H9 (cell line): ENCODE data around the gene PIPOX. TPM values are rescaled to one million over a fixed set of nuclear protein-coding genes. Genes with fewer than 3 reads are reported as not detected.

Experiments
- DNase-seq: peaks from one replicate; pipeline ENCODE4 v3.0.0-alpha.2; 2017
- H2AFZ ChIP-seq: one replicate; pipeline ENCODE4 v1.6.1; 2013; ENCODE audit warnings: mild to moderate bottlenecking, low read length, control low read depth, moderate library complexity
- H2AK5ac ChIP-seq: 2 replicates; pipeline ENCODE4 v1.6.1; 2013; ENCODE audit warnings: low read length, control low read depth, mixed read lengths; ENCODE audit not compliant: insufficient read length
- H2BK120ac ChIP-seq: one replicate; pipeline ENCODE4 v1.6.1; 2013; ENCODE audit warnings: low read depth, mild to moderate bottlenecking, low read length, control low read depth, inconsistent platforms; ENCODE audit not compliant: poor library complexity, severe bottlenecking
- H2BK12ac ChIP-seq: 2 replicates; pipeline ENCODE4 v1.6.1; 2013; ENCODE audit warnings: low read length, control low read depth, mixed read lengths, low read depth; ENCODE audit not compliant: insufficient read length
- H2BK15ac ChIP-seq: 2 replicates; pipeline ENCODE4 v1.6.1; 2013; ENCODE audit warnings: low read depth, low read length, control low read depth
- H2BK20ac ChIP-seq: one replicate; pipeline ENCODE4 v1.6.1; 2013; ENCODE audit warnings: low read depth, mild to moderate bottlenecking, low read length, control low read depth, inconsistent platforms; ENCODE audit not compliant: poor library complexity, severe bottlenecking
- H2BK5ac ChIP-seq: 2 replicates; pipeline ENCODE4 v1.6.1; 2013; ENCODE audit warnings: low read length, control low read depth, mixed read lengths; ENCODE audit not compliant: insufficient read length
- H3K14ac ChIP-seq: 2 replicates; pipeline ENCODE4 v1.6.1; 2013; ENCODE audit warnings: low read length, control low read depth; ENCODE audit not compliant: insufficient read depth
- H3K18ac ChIP-seq: 2 replicates; pipeline ENCODE4 v1.6.1; 2013; ENCODE audit warnings: low read depth, mild to moderate bottlenecking, mixed read lengths, low read length, control low read depth; ENCODE audit not compliant: insufficient read length
- H3K23ac ChIP-seq: 2 replicates; pipeline ENCODE4 v1.6.1; 2013; ENCODE audit warnings: low read length, control low read depth, mixed read lengths, low read depth; ENCODE audit not compliant: insufficient read length
- H3K23me2 ChIP-seq: 2 replicates; pipeline ENCODE4 v1.6.1; 2013; ENCODE audit warnings: low read depth, mild to moderate bottlenecking, mixed read lengths, low read length, control low read depth; ENCODE audit not compliant: insufficient read length, poor library complexity, severe bottlenecking
- H3K27ac ChIP-seq: 2 replicates; pipeline ENCODE4 v1.5.1; 2013; ENCODE audit warnings: low read length, control low read depth, mixed read lengths, low read depth; ENCODE audit not compliant: insufficient read length
- H3K27me3 ChIP-seq: 2 replicates; pipeline ENCODE4 v1.6.1; 2013; ENCODE audit warnings: low read length, control low read depth, inconsistent platforms; ENCODE audit not compliant: insufficient read depth
- H3K4ac ChIP-seq: 2 replicates; pipeline ENCODE4 v1.6.1; 2013; ENCODE audit warnings: low read depth, mild to moderate bottlenecking, control low read depth, inconsistent platforms, low read length, moderate library complexity
- H3K4me1 ChIP-seq: 2 replicates; pipeline ENCODE4 v1.6.1; 2013; ENCODE audit warnings: low read length, control low read depth, inconsistent platforms; ENCODE audit not compliant: insufficient read depth
- H3K4me2 ChIP-seq: 2 replicates; pipeline ENCODE4 v1.6.1; 2013; ENCODE audit warnings: low read length, control low read depth, mixed read lengths; ENCODE audit not compliant: insufficient read length, insufficient read depth
- H3K56ac ChIP-seq: 2 replicates; pipeline ENCODE4 v1.6.1; 2013; ENCODE audit warnings: low read depth, mild to moderate bottlenecking, mixed read lengths, low read length, control low read depth; ENCODE audit not compliant: insufficient read length
- H3K79me1 ChIP-seq: 2 replicates; pipeline ENCODE4 v1.6.1; 2013; ENCODE audit warnings: low read depth, mild to moderate bottlenecking, moderate library complexity, low read length, control low read depth, inconsistent platforms; ENCODE audit not compliant: insufficient read depth, poor library complexity, severe bottlenecking
- H3K79me2 ChIP-seq: 2 replicates; pipeline ENCODE4 v1.6.1; 2013; ENCODE audit warnings: low read length, control low read depth, inconsistent platforms; ENCODE audit not compliant: insufficient read depth
- H3K9ac ChIP-seq: 2 replicates; pipeline ENCODE4 v1.6.1; 2013; ENCODE audit warnings: low read length, control low read depth, mixed read lengths; ENCODE audit not compliant: insufficient read length; ENCODE audit errors: extremely low read depth
- H3K9me3 ChIP-seq: one replicate; pipeline ENCODE4 v1.6.1; 2013; ENCODE audit warnings: low read depth, low read length, inconsistent platforms; ENCODE audit not compliant: control insufficient read depth
- H3T11ph ChIP-seq: one replicate; pipeline ENCODE4 v1.6.1; 2013; ENCODE audit warnings: mild to moderate bottlenecking, low read length, control low read depth, inconsistent platforms
- H4K20me1 ChIP-seq: one replicate; pipeline ENCODE4 v1.6.1; 2013; ENCODE audit not compliant: control insufficient read depth, insufficient read length, insufficient read depth
- H4K5ac ChIP-seq: 2 replicates; pipeline ENCODE4 v1.6.1; 2013; ENCODE audit warnings: low read depth, mild to moderate bottlenecking, mixed read lengths, low read length, control low read depth; ENCODE audit not compliant: insufficient read length
- H4K8ac ChIP-seq: replicated peaks from 2 replicates; pipeline ENCODE4 v1.6.1; 2013; ENCODE audit warnings: low read length, control low read depth, mixed read lengths, low read depth; ENCODE audit not compliant: insufficient read length
- H4K91ac ChIP-seq: 2 replicates; pipeline ENCODE4 v1.6.1; 2013; ENCODE audit warnings: low read depth, mild to moderate bottlenecking, moderate library complexity, mixed read lengths, low read length, control low read depth; ENCODE audit not compliant: insufficient read length
- H3K27ac Mint-ChIP-seq, 3 experiments: 2 replicates in 2 of 3; 3 replicates in 1 of 3; pipeline ENCODE4 v1.8.0; 2020 to 2021; ENCODE audit warnings: mixed read lengths in 3 of 3, mild to moderate bottlenecking in 1 of 3, moderate library complexity in 1 of 3
- H3K27me3 Mint-ChIP-seq: 2 replicates; pipeline ENCODE4 v1.8.0; 2021; ENCODE audit warnings: low read depth, mild to moderate bottlenecking, moderate library complexity, mixed read lengths
- H3K36me3 Mint-ChIP-seq, 3 experiments: 2 replicates in 2 of 3; 3 replicates in 1 of 3; pipeline ENCODE4 v1.8.0; 2020 to 2021; ENCODE audit warnings: low read depth in 3 of 3, mixed read lengths in 3 of 3; ENCODE audit not compliant: insufficient read depth in 1 of 3
- H3K4me1 Mint-ChIP-seq, 2 experiments: 2 replicates each; pipeline ENCODE4 v1.8.0; 2020; ENCODE audit warnings: mixed read lengths in 2 of 2
- H3K4me3 Mint-ChIP-seq, 2 experiments: 2 replicates in 1 of 2; 3 replicates in 1 of 2; pipeline ENCODE4 v1.8.0; 2020 to 2021; ENCODE audit warnings: mild to moderate bottlenecking in 2 of 2, mixed read lengths in 2 of 2, moderate library complexity in 1 of 2
- H3K9me3 Mint-ChIP-seq, 2 experiments: 2 replicates in 1 of 2; 3 replicates in 1 of 2; pipeline ENCODE4 v1.8.0; 2020; ENCODE audit warnings: mild to moderate bottlenecking in 2 of 2, mixed read lengths in 2 of 2, moderate library complexity in 1 of 2
- WGBS: extraction: QIAGEN DNeasy Blood & Tissue Kit; methylation state at CpG from one replicate; pipeline ENCODE4 v1.1.7; 2013; ENCODE audit warnings: missing lambda C conversion rate, low lambda C conversion rate, mixed read lengths; ENCODE audit not compliant: insufficient read length; ENCODE audit errors: extremely low coverage; 5-methylcytosine and 5-hydroxymethylcytosine counted together
- total RNA-seq: library from RNA; stranded (reverse); gene quantifications from 2 replicates; pipeline ENCODE4 v1.2.1, GENCODE V29; 2021
- TF ChIP-seq, protein P1 (sequence below): fragments of 200-600 bp; sonication (generic); conservative IDR thresholded peaks from 3 replicates; pipeline ENCODE4 v1.8.0; 2021; ENCODE audit warnings: antibody characterized with exemption, mild to moderate bottlenecking

Gene PIPOX
- total RNA-seq, 1 experiment from 2014 or later, result 30.1 TPM

GRCh38 chr17:29022074-29022473 is 20.9 kb upstream of the PIPOX start:
- Mint-ChIP-seq H3K36me3 (no peaks in the 10 kb centered on the region), H3K4me1 (peaks cover 55 to 59% of the 10 kb centered on the region in 2 experiments), H3K27ac (no peak overlapping the region), H3K9me3 (no peaks in the 10 kb centered on the region), H3K27me3 (peaks cover 13% of the 10 kb centered on the region), H3K4me3 (no peak overlapping the region)
- Histone ChIP-seq H2AK5ac (no peak overlapping the region), H3K79me1 (no peaks in the 10 kb centered on the region), H4K8ac (no peak overlapping the region), H3K4ac (no peak overlapping the region), H3K79me2 (no peaks in the 10 kb centered on the region), H3T11ph (no peak overlapping the region), H3K4me2 (no peak overlapping the region), H2BK120ac (no peak overlapping the region), H2BK20ac (no peak overlapping the region), H3K27ac (no peak overlapping the region), H3K4me1 (peaks cover 27% of the 10 kb centered on the region), H3K9me3 (no peaks in the 10 kb centered on the region), H3K27me3 (no peaks in the 10 kb centered on the region), H3K56ac (no peak overlapping the region), H4K20me1 (no peaks in the 10 kb centered on the region), H4K5ac (no peak overlapping the region), H4K91ac (no peak overlapping the region), H3K23ac (no peak overlapping the region), H3K14ac (no peak overlapping the region), H2BK5ac (no peak overlapping the region), H2BK12ac (no peak overlapping the region), H3K23me2 (no peaks in the 10 kb centered on the region), H3K18ac (no peak overlapping the region), H2AFZ (no peak overlapping the region), H2BK15ac (no peak overlapping the region), H3K9ac (no peak overlapping the region)
- DNase-seq, result no peak
- WGBS, result no CpG with 5 or more reads among the region's 7 CpGs
- TF ChIP-seq, protein P1, sequence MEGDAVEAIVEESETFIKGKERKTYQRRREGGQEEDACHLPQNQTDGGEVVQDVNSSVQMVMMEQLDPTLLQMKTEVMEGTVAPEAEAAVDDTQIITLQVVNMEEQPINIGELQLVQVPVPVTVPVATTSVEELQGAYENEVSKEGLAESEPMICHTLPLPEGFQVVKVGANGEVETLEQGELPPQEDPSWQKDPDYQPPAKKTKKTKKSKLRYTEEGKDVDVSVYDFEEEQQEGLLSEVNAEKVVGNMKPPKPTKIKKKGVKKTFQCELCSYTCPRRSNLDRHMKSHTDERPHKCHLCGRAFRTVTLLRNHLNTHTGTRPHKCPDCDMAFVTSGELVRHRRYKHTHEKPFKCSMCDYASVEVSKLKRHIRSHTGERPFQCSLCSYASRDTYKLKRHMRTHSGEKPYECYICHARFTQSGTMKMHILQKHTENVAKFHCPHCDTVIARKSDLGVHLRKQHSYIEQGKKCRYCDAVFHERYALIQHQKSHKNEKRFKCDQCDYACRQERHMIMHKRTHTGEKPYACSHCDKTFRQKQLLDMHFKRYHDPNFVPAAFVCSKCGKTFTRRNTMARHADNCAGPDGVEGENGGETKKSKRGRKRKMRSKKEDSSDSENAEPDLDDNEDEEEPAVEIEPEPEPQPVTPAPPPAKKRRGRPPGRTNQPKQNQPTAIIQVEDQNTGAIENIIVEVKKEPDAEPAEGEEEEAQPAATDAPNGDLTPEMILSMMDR, result no peak
